AML-193 (cell line): ENCODE data around the gene ADD3.
"Not testable (repeated sequence)": the region's sequence is repeated elsewhere in the genome, so short reads cannot be mapped to it uniquely, and the experiment has no call there.

Experiments
- DNase-seq, 2 experiments: peaks; one replicate each; lab custom pipeline; 2025; lab: John Stamatoyannopoulos, UW

Gene ADD3

GRCh38 chr10:109977382-109977806 lies 30.4 kb upstream of the ADD3 start:
- no peak for DNase-seq

- DNase-seq: peak; percentile 24 to 26
These were observed 29.3 kb upstream of the ADD3 start for GRCh38 chr10:109978481-109978880.

DNA sequence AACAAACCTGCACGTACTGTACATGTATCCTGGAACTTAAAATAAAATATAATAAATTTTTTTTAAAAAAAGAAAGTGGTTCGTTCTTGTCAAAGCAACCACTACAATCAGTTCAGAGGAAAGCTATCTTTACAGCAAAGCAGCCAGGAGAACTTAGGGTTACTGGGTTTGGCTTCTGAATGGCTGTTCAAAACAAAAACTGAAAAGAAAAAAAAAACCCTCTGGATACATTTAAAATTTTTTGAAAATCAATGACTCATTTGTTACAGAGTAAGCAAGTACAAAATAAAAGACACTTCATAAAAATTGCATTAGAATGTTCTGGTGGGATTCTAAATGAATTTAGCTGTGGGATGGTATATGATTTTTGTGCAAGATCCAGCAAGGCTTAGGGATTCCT lies 28.6 kb upstream of the ADD3 start:
- no peak for DNase-seq

- no peak for DNase-seq
These were observed 26.1 kb upstream of the ADD3 start for GRCh38 chr10:109981650-109982049.

DNA sequence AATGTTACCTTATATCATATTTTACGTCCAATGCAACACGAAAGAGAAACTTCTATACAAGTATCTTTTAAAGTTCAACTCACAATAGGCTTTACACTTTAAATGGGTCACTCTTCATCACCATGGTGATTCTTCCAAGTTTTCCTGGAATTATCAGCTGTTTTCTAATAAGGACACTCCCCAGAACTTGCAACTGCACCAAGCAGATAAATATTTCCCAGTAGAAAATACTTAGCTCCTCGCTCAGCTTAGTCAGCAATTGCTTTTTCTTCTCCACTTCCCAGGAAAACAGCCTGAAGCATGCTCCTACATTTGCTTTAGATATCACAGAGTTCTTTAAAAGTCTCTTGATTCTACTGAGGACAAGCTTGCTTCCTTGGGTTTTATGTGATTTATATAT lies 25.7 kb upstream of the ADD3 start:
- no peak for DNase-seq

DNA sequence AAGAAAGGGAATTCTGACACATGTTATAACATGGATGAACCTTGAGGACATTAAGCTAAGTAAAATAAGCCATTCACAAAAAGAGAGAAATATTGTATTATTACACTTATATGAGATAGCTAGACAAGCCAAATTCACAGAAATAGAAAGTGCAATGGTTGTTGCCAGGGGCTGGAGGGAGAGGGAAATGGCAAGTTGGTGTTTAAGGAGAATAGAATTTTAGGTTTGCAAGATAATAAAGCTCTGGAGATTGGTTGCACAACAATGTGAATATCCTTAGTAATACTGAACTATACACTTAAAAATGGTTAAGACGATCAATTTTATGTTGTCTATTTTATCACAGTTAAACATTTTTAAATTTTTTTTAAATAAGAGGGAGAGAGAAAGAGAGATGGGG lies 25.0 kb upstream of the ADD3 start:
- no peak for DNase-seq

- DNase-seq: no peak
These were observed 23.8 kb upstream of the ADD3 start for GRCh38 chr10:109984013-109984412.

DNA sequence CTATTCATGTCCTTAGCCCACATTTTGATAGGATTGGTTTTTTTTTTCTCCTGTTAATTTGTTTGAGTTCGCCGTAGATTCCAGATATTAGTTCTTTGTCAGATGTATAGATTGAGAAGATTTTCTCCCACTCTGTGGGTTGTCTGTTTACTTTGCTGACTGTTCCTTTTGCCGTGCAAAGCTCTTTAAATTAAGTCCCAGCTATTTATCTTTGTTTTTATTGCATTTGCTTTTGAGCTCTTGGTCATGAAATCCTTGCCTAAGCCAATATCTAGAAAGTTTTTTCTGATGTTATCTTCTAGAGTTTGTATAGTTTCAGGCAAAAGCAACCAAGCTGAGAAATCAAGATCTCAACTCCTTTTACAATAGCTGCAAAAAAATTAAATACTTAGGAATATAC lies 22.0 kb upstream of the ADD3 start:
- DNase-seq: not testable (repeated sequence)

DNA sequence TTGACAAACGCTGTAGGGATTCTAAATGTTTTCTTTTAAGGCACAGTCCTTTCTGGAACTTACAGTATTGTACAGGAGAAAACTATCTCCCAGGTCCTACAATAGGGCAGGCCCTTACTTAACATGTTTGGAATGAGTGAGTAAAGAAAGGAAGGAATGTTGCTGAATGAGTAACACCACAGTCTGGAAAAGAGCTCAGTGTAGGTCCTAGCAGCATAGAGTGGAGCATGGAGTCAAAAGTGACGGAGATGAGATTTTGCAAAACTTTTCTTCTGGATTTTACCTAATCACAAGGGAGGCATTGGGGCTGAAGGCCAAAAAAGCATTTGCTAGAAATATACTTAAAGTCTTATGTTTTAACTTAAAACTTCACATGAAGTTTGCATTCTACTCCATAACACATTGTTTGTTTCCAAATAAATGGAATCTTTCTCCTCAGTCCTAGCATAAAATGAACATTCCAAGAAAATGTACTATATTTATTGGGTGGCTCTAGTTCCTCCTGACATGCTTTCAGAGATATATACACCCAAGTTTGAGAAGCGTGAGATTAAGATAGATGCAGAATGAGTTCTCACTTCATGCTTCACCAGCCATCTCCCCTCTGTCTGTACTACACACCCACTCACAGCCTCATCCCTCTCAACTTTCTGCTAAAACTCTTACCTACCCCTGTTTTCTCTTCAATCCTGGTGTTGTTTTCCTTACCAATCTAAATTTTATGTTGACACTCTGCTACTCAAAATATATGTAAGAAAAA lies 20.2 kb upstream of the ADD3 start:
- no peak for DNase-seq

DNA sequence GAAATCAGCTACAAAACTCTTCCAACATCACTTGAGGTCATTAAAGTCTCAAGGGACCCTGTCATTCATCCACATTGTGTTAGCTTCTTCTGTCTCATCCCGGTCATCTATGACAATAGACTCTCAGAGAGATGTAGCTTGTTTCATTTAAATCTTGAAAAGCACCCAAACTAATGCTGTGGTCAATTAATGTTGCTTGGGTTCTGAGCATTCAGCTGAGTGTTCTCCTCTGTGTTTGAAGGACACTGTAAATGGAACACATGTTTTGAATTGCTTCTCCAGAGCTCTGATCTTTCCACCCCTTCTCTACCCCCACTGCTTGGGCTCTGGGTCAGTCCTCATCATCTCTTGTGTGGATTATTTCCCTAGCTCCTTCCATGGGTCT lies 19.6 kb upstream of the ADD3 start:
- DNase-seq: no peak

DNA sequence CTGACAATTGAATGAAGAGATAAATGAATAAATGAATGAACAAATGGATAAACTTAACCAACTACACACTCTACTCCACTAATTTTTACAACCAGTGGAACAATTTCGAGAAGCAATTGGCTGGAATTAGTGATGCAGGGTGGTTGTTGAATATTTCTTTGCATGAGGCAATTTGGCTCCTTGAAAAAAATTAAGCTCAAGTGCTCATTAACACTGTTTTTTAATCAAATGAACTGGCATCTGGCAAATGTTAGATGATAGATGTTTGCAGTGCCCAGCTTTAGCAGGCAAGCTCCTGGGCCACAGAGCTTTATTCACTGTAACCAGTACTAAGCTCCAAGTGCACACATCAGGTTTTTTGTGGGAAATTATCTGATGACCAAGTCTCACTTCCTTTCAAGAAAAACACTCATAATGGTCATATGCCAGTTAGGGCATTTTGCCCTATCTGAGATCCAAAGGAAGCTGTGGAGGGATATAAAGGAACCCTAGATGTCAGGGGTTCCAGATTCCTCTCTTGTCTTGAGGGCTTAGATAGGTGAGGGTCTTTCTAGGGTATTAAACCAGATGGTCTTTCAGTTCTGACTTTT lies 16.4 kb upstream of the ADD3 start:
- no peak for DNase-seq

GRCh38 chr10:109992485-109992884 lies 15.3 kb upstream of the ADD3 start:
- DNase-seq: no peak

GRCh38 chr10:109993551-109994330 lies 14.0 kb upstream of the ADD3 start:
- no peak for DNase-seq

DNA sequence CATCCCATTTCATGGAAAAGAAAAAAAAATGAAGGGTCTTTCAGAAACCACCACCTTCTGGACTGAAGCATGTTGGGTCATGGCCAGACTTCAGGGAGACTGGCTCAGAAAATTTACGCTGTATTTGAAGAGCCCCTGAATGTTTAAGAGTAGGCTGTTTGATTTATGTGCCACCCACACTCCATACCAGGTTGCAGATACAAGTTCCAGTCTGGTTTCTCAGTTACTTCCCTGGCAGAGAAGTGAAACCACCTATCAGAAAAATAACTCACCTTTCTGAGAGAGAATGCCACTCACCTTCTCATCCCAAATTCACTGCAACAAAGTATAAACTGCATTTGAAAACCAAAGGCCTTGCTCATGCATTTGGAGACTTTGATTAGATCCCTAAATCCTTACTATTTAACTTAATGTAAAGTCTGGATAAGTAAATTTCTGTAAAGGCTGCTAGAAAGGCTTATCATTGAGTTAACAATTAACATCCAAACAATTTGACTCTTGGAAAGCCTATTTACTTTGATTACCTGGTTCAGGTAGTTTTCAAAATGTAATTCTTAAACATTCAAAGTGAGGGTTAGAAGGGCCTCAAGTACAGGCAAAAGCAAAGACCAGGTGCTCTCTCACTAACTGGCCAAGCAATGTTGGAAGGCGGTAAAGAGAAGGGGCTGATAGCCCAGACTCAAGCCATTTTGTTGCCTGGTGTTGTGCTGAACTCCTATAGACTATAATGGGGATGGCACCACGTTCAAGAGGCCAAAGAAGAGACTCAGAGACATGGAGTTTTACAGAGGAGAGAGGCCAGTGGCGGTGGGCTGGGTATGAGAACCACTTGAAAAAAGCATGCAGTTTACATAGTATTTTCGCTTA lies 12.8 kb upstream of the ADD3 start:
- no peak for DNase-seq

- no peak for DNase-seq
These were observed 12.2 kb upstream of the ADD3 start for GRCh38 chr10:109995595-109995994.

- peak; percentile 14 to 22 for DNase-seq
These were observed 11.6 kb upstream of the ADD3 start for GRCh38 chr10:109996225-109996624.

DNA sequence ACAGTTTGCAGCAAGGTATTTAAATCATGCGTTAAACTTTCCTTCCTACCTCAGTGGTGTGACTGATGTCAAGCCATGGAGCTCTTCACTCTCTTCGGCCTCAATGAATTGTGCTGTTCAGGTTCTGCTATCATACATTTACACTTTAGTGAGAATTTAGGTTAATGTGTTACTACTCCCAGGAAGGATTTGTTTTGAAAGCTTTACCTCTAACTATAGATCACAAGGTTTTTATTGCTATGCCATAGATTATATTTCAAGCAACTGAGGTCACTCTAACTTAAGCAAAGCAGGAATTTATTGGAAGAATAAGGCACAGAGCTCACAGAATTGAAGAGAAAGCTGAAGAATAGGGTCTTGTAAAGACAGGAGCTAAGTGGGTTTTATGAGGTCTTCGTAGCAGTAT lies 11.0 kb upstream of the ADD3 start:
- no peak for DNase-seq

GRCh38 chr10:109997233-109997632 lies 10.6 kb upstream of the ADD3 start:
- DNase-seq: no peak

GRCh38 chr10:109998513-109998912 lies 9.3 kb upstream of the ADD3 start:
- DNase-seq: no peak

DNA sequence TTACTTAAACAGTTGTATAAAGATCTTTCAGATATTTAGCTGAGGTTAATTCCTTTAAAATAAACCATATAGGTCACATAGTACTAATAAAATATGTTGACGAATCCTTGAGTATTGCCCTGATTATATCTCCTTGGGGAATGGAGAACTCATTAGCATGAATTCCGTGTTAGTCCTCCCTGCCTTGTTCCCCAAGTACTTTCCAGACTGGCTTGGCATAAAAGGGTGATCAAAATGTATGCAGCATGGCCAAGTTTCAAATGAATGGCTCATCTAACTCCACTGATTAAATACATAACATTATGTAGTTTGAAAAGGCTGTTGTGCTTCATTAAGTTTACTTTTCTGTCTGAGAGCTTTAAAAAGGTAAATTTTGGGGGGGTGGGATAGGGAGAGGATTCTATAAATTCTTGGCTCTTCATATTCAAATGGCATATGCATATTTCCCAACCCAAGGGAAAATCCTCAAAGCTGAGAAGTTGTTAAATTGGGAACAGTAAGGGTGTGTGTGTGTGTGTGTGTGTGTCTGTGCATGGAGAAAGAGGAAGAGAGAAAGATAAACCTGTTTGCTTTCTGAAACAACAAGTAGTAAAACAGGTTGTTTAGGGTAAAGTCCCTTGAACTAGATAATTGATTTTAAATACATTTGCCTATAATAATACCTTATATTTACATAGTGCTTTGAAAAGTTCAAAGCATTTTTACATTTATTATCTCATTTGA lies 4.8 kb upstream of the ADD3 start:
- no peak for DNase-seq

GRCh38 chr10:110003524-110003885 lies 4.3 kb upstream of the ADD3 start:
- DNase-seq: no peak

DNA sequence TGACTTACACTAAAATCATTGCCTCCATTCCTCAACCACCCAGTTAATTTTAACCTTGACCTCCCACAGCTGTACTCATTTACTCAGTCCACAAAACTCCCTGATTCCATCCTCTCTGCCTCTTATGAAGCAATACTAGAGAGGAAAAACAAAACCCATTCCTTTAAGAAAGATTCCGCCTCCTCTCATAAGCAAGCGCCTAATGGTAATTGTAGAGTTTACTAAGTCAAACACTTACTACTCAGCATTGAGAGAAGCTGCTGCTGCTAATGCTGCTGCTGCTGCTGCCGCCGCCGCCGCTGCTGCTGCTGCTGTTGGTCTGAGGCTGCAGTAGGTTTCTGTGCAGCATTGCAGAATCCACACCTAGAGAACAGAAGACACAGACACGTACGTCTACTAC lies 2.1 kb upstream of the ADD3 start:
- DNase-seq: no peak
